NOMO-1 treated with dmso at 0.1 percent for 144 hours (cell line): Measurements from ENCODE around the gene NEAT1.

Source experiments
- DNase-seq: peaks from one replicate; lab custom pipeline; 2025; ENCODE audit not compliant: unreplicated experiment; lab: John Stamatoyannopoulos, UW

NEAT1 gene

GRCh38 chr11:65422633-65423515 lies at the start of gene NEAT1:
TSS of gene NEAT1 (plus strand) at chr11:65422798.
- peak; percentile 86 for DNase-seq

- DNase-seq, result no peak
Measured at GRCh38 chr11:65373839-65374580, 48.6 kb upstream of the NEAT1 start.

GRCh38 chr11:65375012-65375411 lies 47.6 kb upstream of the NEAT1 start:
- no peak for DNase-seq

GRCh38 chr11:65376138-65376713 lies 46.4 kb upstream of the NEAT1 start:
- no peak for DNase-seq

GRCh38 chr11:65377036-65377435 lies 45.6 kb upstream of the NEAT1 start:
- no peak for DNase-seq

- DNase-seq, result no peak
Measured at GRCh38 chr11:65377777-65378176, 44.8 kb upstream of the NEAT1 start.

- DNase-seq, result peak; percentile 76
Measured at GRCh38 chr11:65378208-65378927, 44.2 kb upstream of the NEAT1 start.

GRCh38 chr11:65378928-65379638 lies 43.5 kb upstream of the NEAT1 start:
- no peak for DNase-seq

- no peak for DNase-seq
Measured at GRCh38 chr11:65379698-65380459, 42.7 kb upstream of the NEAT1 start.

GRCh38 chr11:65380460-65381119 lies 42.0 kb upstream of the NEAT1 start:
- DNase-seq, result no peak

- peak; percentile 53 for DNase-seq
Measured at GRCh38 chr11:65381716-65382032, 40.9 kb upstream of the NEAT1 start.

GRCh38 chr11:65382033-65382803 lies 40.4 kb upstream of the NEAT1 start, which contains the start of gene SLC25A45:
TSS of gene SLC25A45 (minus strand) at chr11:65382646. CDS start at chr11:65381951, 695 bp downstream.
- DNase-seq, result peak; percentile 84

GRCh38 chr11:65382804-65383368 lies 39.7 kb upstream of the NEAT1 start:
- no peak for DNase-seq

- no peak for DNase-seq
Measured at GRCh38 chr11:65383778-65384177, 38.8 kb upstream of the NEAT1 start.

GRCh38 chr11:65384301-65384889 lies 38.2 kb upstream of the NEAT1 start:
- DNase-seq, result no peak

GRCh38 chr11:65386307-65387140 lies 36.1 kb upstream of the NEAT1 start, which contains the start of gene FRMD8:
TSS of gene FRMD8 (plus strand) at chr11:65386637. CDS start at chr11:65387037, 400 bp downstream.
- DNase-seq, result peak; percentile 52

- no peak for DNase-seq
Measured at GRCh38 chr11:65388731-65389130, 33.9 kb upstream of the NEAT1 start.
